Superior temporal gyrus (tissue), 1 donor: ENCODE results near the gene TACC3.

ENCODE experiments used
- DNase-seq: peaks from one replicate; pipeline ENCODE4 v3.0.0-alpha.2; 2016; ENCODE audit errors: extremely low spot score

The TACC3 gene

GRCh38 chr4:1746919-1747602, 25.7 kb downstream of the TACC3 start:
- DNase-seq: peak; percentile 16

- DNase-seq: no peak
Measured at GRCh38 chr4:1747603-1747967, 26.3 kb downstream of the TACC3 start.

GRCh38 chr4:1748465-1748995, 27.2 kb downstream of the TACC3 start:
- DNase-seq: peak; percentile 42

- no peak for DNase-seq
Measured at GRCh38 chr4:1749370-1749769, 28.0 kb downstream of the TACC3 start.

- no peak for DNase-seq
Measured at GRCh38 chr4:1749826-1750225, 28.5 kb downstream of the TACC3 start.

GRCh38 chr4:1750381-1751154, 29.2 kb downstream of the TACC3 start:
- no peak for DNase-seq

- DNase-seq: no peak
Measured at GRCh38 chr4:1751155-1751918, 30.0 kb downstream of the TACC3 start.

GRCh38 chr4:1751919-1752283, 30.6 kb downstream of the TACC3 start:
- no peak for DNase-seq

- no peak for DNase-seq
Measured at GRCh38 chr4:1752284-1753041, 31.1 kb downstream of the TACC3 start.

GRCh38 chr4:1753294-1753696, 32.0 kb downstream of the TACC3 start:
- DNase-seq: no peak

GRCh38 chr4:1753697-1754311, 32.5 kb downstream of the TACC3 start:
- DNase-seq: no peak

GRCh38 chr4:1754336-1754735, 33.0 kb downstream of the TACC3 start:
- no peak for DNase-seq

GRCh38 chr4:1755297-1755696, 34.0 kb downstream of the TACC3 start:
- DNase-seq: no peak

GRCh38 chr4:1756079-1756478, 34.8 kb downstream of the TACC3 start:
- DNase-seq: no peak

- no peak for DNase-seq
Measured at GRCh38 chr4:1756893-1757779, 35.8 kb downstream of the TACC3 start.

- DNase-seq: no peak
Measured at GRCh38 chr4:1757836-1758235, 36.5 kb downstream of the TACC3 start.

GRCh38 chr4:1758306-1759121, 37.2 kb downstream of the TACC3 start:
- DNase-seq: no peak

- DNase-seq: no peak
Measured at GRCh38 chr4:1759170-1759817, 38.0 kb downstream of the TACC3 start.

- no peak for DNase-seq
Measured at GRCh38 chr4:1759818-1760223, 38.5 kb downstream of the TACC3 start.
